Subcutaneous abdominal adipose tissue (tissue), 5 donors: ENCODE measurements around the gene GPC3.
"Not testable (repeated sequence)": the region's sequence is repeated elsewhere in the genome, so short reads cannot be mapped to it uniquely, and the experiment has no call there.

Experiments
- H3K27ac ChIP-seq: one replicate; pipeline ENCODE4 v1.7.0; 2013; ENCODE audit warnings: low read depth, mild to moderate bottlenecking, inconsistent platforms, low read length, moderate library complexity
- H3K27me3 ChIP-seq, 5 donors: one replicate each; pipeline ENCODE4 v1.7.0; 2013; ENCODE audit warnings: low read length in 5 of 5, inconsistent platforms in 1 of 5; ENCODE audit not compliant: control insufficient read depth in 5 of 5, insufficient read depth in 4 of 5
- H3K36me3 ChIP-seq, 5 donors: one replicate each; pipeline ENCODE4 v1.7.0; 2013; ENCODE audit warnings: low read length in 5 of 5; ENCODE audit not compliant: control insufficient read depth in 5 of 5, insufficient read depth in 5 of 5
- H3K4me1 ChIP-seq, 5 donors: one replicate each; pipeline ENCODE4 v1.7.0; 2013; ENCODE audit warnings: low read length in 5 of 5, mild to moderate bottlenecking in 3 of 5, moderate library complexity in 1 of 5; ENCODE audit not compliant: control insufficient read depth in 5 of 5, insufficient read depth in 5 of 5
- H3K4me3 ChIP-seq, 5 donors: one replicate each; pipeline ENCODE4 v1.7.0; 2013; ENCODE audit warnings: low read length in 5 of 5, low read depth in 1 of 5
- H3K9ac ChIP-seq, 5 donors: one replicate each; pipeline ENCODE4 v1.7.0; 2013; ENCODE audit warnings: low read length in 5 of 5, mild to moderate bottlenecking in 4 of 5, moderate library complexity in 3 of 5
- H3K9me3 ChIP-seq, 5 donors: one replicate each; pipeline ENCODE4 v1.7.0; 2013; ENCODE audit warnings: low read length in 5 of 5; ENCODE audit not compliant: control insufficient read depth in 5 of 5
- donor health status: healthy.
- donor health status: healthy.
- donor health status: healthy.
- donor health status: healthy.
- donor health status: healthy.

Gene GPC3

DNA sequence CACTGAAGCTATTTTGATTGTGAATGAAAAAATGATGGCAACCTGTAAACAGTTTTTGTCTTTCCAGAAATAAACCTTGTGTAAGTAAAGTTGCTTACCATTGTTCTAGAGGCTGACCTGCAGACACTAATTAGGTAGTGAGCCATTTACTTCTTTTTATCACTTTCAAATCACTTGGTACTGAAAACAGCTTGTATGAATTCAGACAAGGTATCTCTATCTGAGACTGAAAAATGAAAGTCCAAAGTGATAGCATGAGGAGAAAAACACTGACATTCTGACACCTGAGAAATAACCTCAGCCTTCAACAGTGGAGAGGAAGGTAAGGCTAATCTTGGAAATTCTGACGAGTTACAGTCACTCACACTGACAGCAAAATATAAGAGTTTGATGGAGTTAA lies 238.8 kb downstream of the GPC3 start:
- peaks cover 0 to 45% (median 16%) of the 10 kb centered on the region in 5 donors for H3K4me1 ChIP-seq
- no peak overlapping the region for H3K4me3 ChIP-seq
- H3K27me3 ChIP-seq: peaks cover 0 to 6% (median 3%) of the 10 kb centered on the region in 5 donors
- H3K9ac ChIP-seq: no peak overlapping the region
- no peaks in the 10 kb centered on the region for H3K9me3 ChIP-seq
- H3K27ac ChIP-seq: no peak overlapping the region
- no peaks in the 10 kb centered on the region for H3K36me3 ChIP-seq

DNA sequence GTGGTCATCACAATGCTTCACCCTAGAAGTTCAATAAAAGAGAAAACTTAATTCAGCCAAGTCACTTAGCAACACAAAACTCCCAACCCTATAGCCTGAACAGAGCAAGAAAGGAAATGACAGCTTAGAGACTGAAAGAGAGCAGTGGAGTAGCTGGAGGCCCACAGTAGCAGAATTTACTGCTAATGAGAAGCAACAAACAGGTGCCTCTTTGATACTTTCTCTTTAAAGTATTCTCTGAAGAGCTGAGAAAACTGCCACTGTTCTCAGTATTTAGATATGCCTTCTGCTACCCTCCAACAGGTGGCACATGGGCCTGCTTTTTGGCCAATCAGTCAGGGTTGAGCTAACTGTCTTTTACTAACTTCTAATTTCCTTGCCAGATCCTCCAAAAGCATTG lies 240.0 kb downstream of the GPC3 start:
- H3K9me3 ChIP-seq: no peaks in the 10 kb centered on the region
- peaks cover 0 to 45% (median 16%) of the 10 kb centered on the region in 5 donors for H3K4me1 ChIP-seq
- no peak overlapping the region for H3K9ac ChIP-seq
- peaks cover 0 to 6% (median 3%) of the 10 kb centered on the region in 5 donors for H3K27me3 ChIP-seq
- H3K4me3 ChIP-seq: no peak overlapping the region
- H3K36me3 ChIP-seq: no peaks in the 10 kb centered on the region
- peak overlapping the region; percentile 18 for H3K27ac ChIP-seq

DNA sequence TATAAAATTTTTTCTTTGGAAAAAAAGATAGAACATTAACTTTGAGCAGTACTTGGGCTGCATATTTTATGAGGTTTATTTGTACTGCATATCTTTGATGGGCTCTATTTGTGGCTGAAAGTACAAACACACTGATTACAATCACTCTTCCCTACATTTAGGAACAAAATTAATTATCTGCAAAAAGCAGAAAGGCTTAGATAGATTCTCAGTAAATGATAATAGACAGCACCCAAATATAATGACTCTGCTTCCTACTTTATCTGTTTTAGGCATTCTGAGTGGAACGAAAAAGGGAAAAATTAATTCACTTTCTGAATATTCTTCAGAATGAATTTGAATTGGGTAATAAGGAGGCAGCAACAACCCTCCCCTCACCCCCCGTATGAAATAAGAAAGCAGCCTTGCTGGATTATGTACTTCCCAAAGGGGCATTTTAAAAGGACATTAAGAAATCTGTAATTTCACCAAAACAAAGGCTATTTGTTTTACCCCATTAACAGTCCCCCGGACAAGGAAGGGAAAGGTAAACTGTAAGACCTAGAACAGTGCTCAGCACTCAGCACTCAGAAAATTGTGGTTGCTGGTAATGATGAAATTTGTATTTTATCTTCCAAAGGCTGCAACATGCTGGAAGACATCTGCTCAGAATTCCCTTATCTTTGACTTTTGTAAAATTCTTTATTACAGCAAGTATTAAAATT lies 242.6 kb downstream of the GPC3 start:
- no peak overlapping the region for H3K27ac ChIP-seq

DNA sequence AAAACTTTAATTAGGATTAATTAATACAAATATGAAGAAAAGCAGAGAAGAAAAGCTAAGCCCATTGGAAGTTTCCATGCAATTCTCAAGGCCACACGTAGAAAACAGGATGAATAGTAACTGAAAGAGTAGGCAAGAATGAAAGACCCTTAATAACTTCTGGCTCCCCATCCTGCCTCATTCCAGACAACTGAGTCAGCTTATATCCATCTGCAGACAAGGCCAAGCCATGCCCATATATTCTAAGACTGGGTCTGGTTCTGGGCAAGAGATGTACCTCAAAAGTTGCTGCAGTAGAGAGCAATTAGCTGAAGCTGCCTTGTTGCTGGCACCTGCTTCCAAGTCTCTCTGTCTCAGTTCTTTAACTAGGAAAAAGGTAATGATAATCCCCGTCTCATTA lies 244.1 kb downstream of the GPC3 start:
- Histone ChIP-seq H3K9ac (no peak overlapping the region), H3K9me3 (no peaks in the 10 kb centered on the region), H3K27ac (no peak overlapping the region), H3K27me3 (peaks cover 0 to 6% (median 0%) of the 10 kb centered on the region in 5 donors), H3K4me3 (no peak overlapping the region), H3K4me1 (peaks cover 0 to 26% (median 3%) of the 10 kb centered on the region in 5 donors), H3K36me3 (no peaks in the 10 kb centered on the region)

More for the DNA sequence above, 242.6 kb downstream of the GPC3 start:
- Histone ChIP-seq H3K4me1 (peaks cover 0 to 29% (median 12%) of the 10 kb centered on the region in 5 donors), H3K36me3 (no peaks in the 10 kb centered on the region), H3K27me3 (peaks cover 0 to 6% (median 0%) of the 10 kb centered on the region in 5 donors), H3K9me3 (no peaks in the 10 kb centered on the region), H3K4me3 (no peak overlapping the region), H3K9ac (no peak overlapping the region)

GRCh38 chrX:133726642-133727041 lies 258.8 kb downstream of the GPC3 start:
- Histone ChIP-seq H3K9ac (no peak overlapping the region), H3K27ac (no peak overlapping the region), H3K9me3 (no peaks in the 10 kb centered on the region), H3K4me3 (no peak overlapping the region), H3K27me3 (peaks cover 0 to 6% (median 2%) of the 10 kb centered on the region in 5 donors), H3K36me3 (no peaks in the 10 kb centered on the region), H3K4me1 (no peaks in the 10 kb centered on the region)

GRCh38 chrX:133726211-133726630 lies 259.2 kb downstream of the GPC3 start:
- Histone ChIP-seq H3K9me3 (no peaks in the 10 kb centered on the region), H3K27ac (no peak overlapping the region), H3K27me3 (peaks cover 0 to 6% (median 0%) of the 10 kb centered on the region in 5 donors), H3K9ac (no peak overlapping the region), H3K36me3 (no peaks in the 10 kb centered on the region), H3K4me1 (no peaks in the 10 kb centered on the region), H3K4me3 (no peak overlapping the region)

- no peak overlapping the region for H3K4me3 ChIP-seq
- H3K27me3 ChIP-seq: peaks cover 0 to 6% (median 0%) of the 10 kb centered on the region in 5 donors
- H3K9ac ChIP-seq: no peak overlapping the region
- peaks cover 0 to 2% (median 0%) of the 10 kb centered on the region in 5 donors for H3K9me3 ChIP-seq
- no peak overlapping the region for H3K27ac ChIP-seq
- H3K4me1 ChIP-seq: no peaks in the 10 kb centered on the region
- H3K36me3 ChIP-seq: no peaks in the 10 kb centered on the region
Observed at GRCh38 chrX:133723930-133724329, 261.5 kb downstream of the GPC3 start.

DNA sequence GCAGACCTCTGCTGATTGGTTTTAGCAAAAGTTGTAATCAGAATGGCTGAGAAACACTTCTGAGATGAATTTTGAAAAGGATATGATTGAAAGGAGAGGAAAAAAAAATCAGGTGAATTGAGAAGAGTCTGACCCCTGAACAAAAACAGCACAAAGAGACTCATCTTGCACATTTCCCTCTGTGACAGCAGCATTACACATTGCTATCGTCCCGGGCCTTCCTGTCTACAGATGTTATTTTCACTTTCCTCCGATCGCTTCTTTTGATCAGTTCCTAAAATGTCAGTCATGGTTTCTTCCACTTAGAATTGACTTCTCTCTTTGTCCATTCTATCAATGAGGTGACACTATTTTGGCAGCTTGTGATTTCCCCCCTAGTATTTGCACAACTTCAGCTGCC lies 262.6 kb downstream of the GPC3 start:
- Histone ChIP-seq H3K9me3 (peaks cover 0 to 2% (median 0%) of the 10 kb centered on the region in 5 donors), H3K36me3 (no peaks in the 10 kb centered on the region), H3K4me3 (no peak overlapping the region), H3K27me3 (peaks cover 0 to 6% (median 0%) of the 10 kb centered on the region in 5 donors), H3K4me1 (no peaks in the 10 kb centered on the region), H3K9ac (no peak overlapping the region), H3K27ac (no peak overlapping the region)

DNA sequence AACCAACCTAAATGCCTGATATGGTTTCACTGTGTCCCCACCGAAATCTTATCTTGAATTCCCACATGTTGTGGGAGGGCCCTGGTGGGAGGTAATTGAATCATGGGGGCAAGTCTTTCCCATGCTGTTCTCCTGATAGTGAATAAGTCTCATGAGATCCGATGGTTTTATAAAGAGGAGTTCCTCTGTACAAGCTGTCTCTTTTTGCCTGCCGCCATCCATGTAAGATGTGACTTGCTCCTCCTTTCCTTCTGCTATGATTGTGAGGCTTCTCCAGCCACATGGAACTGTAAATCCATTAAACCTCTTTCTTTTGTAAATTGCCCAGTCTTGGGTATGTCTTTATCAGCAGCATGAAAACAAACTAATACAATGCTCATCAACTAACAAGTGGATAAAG lies 265.1 kb downstream of the GPC3 start:
- not testable (repeated sequence) for H3K4me1 ChIP-seq, H3K36me3 ChIP-seq, H3K27ac ChIP-seq, H3K9ac ChIP-seq, H3K4me3 ChIP-seq, H3K27me3 ChIP-seq, H3K9me3 ChIP-seq

GRCh38 chrX:133715715-133716114 lies 269.7 kb downstream of the GPC3 start:
- no peak overlapping the region for H3K4me3 ChIP-seq
- peaks cover 0 to 10% (median 4%) of the 10 kb centered on the region in 5 donors for H3K9me3 ChIP-seq
- no peaks in the 10 kb centered on the region for H3K36me3 ChIP-seq
- H3K4me1 ChIP-seq: peaks cover 0 to 2% (median 0%) of the 10 kb centered on the region in 5 donors
- peaks cover 0 to 7% (median 0%) of the 10 kb centered on the region in 5 donors for H3K27me3 ChIP-seq
- no peak overlapping the region for H3K27ac ChIP-seq
- H3K9ac ChIP-seq: no peak overlapping the region
